KMS-11 (cell line): Measurements from ENCODE around the gene UQCRHL.

Experiments used
- H2AFZ ChIP-seq: fragments of 200-600 bp; sonication (generic); 2 replicates; pipeline ENCODE4 v1.6.1; 2016; ENCODE audit warnings: antibody characterized with exemption, mixed run types, low read depth
- H3K27ac ChIP-seq: fragments of 200-600 bp; sonication (generic); 2 replicates; pipeline ENCODE4 v1.6.1; 2016; ENCODE audit warnings: mild to moderate bottlenecking, mixed run types
- H3K27me3 ChIP-seq: fragments of 200-600 bp; sonication (generic); 2 replicates; pipeline ENCODE4 v1.6.1; 2017; ENCODE audit warnings: mild to moderate bottlenecking, low read depth, mixed run types, moderate library complexity; ENCODE audit not compliant: insufficient read depth
- H3K36me3 ChIP-seq: fragments of 200-600 bp; sonication (generic); 2 replicates; pipeline ENCODE4 v1.6.1; 2017; ENCODE audit warnings: mild to moderate bottlenecking, mixed run types; ENCODE audit not compliant: insufficient read depth
- H3K4me1 ChIP-seq: fragments of 200-600 bp; sonication (generic); 2 replicates; pipeline ENCODE4 v1.6.1; 2016; ENCODE audit warnings: mild to moderate bottlenecking, low read depth, mixed run types; ENCODE audit not compliant: poor library complexity, severe bottlenecking
- H3K4me2 ChIP-seq: fragments of 200-600 bp; sonication (generic); 2 replicates; pipeline ENCODE4 v1.7.0; 2016; ENCODE audit warnings: mild to moderate bottlenecking, mixed run types
- H3K4me3 ChIP-seq: fragments of 200-600 bp; sonication (generic); IDR thresholded peaks from 2 replicates; pipeline ENCODE4 v1.6.1; 2017; ENCODE audit warnings: low read depth, low read length, mixed read lengths; ENCODE audit not compliant: insufficient read depth
- H3K79me2 ChIP-seq: fragments of 200-600 bp; sonication (generic); 2 replicates; pipeline ENCODE4 v1.6.1; 2016; ENCODE audit warnings: low read depth, mixed run types; ENCODE audit not compliant: insufficient read depth
- H3K9ac ChIP-seq: fragments of 200-600 bp; sonication (generic); 2 replicates; pipeline ENCODE4 v1.6.1; 2016; ENCODE audit warnings: mild to moderate bottlenecking, mixed run types
- H4K20me1 ChIP-seq: fragments of 200-600 bp; sonication (generic); 2 replicates; pipeline ENCODE4 v1.6.1; 2016; ENCODE audit warnings: mild to moderate bottlenecking, mixed run types; ENCODE audit not compliant: insufficient read depth
- TF ChIP-seq, protein P1 (sequence below): fragments of 200-600 bp; sonication (generic); conservative IDR thresholded peaks from 2 replicates; pipeline ENCODE4 v1.6.1; 2017; ENCODE audit warnings: low read depth, mild to moderate bottlenecking, antibody characterized with exemption, low read length, moderate library complexity, mixed read lengths

UQCRHL gene

GRCh38 chr1:15796086-15796462 is 11.4 kb downstream of the UQCRHL start:
- Histone ChIP-seq H2AFZ (no peak overlapping the region), H3K4me1 (peaks cover 6% of the 10 kb centered on the region), H3K9ac (no peak overlapping the region), H3K79me2 (no peaks in the 10 kb centered on the region), H3K27ac (no peak overlapping the region), H3K4me3 (no peak overlapping the region), H3K36me3 (no peaks in the 10 kb centered on the region), H3K27me3 (no peaks in the 10 kb centered on the region), H3K4me2 (no peak overlapping the region), H4K20me1 (no peaks in the 10 kb centered on the region)
- TF ChIP-seq, protein P1, sequence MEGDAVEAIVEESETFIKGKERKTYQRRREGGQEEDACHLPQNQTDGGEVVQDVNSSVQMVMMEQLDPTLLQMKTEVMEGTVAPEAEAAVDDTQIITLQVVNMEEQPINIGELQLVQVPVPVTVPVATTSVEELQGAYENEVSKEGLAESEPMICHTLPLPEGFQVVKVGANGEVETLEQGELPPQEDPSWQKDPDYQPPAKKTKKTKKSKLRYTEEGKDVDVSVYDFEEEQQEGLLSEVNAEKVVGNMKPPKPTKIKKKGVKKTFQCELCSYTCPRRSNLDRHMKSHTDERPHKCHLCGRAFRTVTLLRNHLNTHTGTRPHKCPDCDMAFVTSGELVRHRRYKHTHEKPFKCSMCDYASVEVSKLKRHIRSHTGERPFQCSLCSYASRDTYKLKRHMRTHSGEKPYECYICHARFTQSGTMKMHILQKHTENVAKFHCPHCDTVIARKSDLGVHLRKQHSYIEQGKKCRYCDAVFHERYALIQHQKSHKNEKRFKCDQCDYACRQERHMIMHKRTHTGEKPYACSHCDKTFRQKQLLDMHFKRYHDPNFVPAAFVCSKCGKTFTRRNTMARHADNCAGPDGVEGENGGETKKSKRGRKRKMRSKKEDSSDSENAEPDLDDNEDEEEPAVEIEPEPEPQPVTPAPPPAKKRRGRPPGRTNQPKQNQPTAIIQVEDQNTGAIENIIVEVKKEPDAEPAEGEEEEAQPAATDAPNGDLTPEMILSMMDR = no peak

DNA sequence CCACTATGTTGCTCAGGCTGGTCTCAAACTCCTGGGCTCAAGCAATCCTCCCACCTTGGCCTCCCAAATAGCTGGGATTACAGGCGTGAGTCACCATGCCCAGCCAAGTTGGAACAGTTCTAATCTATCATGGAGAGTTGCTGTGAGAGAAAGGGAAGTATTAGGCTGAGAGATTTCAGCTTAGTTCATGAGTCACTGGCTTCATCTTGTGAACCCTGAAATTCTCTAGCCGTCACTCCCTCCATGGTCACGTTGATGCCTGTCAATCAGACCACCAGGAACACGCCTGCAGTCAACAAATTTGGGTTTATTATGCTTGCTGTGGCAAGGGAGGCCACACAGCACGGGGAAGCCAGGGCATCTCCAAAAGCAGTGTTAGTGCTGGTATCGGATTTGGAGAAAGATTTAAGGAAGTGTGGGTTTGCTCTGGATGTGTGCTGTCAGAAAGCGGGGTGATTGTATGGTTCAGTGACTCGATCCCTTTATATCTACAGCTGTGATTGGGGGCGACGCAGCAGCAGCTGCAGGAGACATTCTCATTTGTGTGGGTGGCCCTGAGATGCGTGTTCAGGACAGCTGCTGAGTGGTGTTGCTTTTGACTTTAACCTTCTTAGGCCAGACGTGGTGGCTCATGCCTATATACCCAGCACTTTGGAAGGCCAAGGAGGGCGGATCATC is 18.7 kb downstream of the UQCRHL start:
- Histone ChIP-seq H3K4me2 (no peak overlapping the region), H3K4me1 (no peaks in the 10 kb centered on the region), H3K27ac (no peak overlapping the region), H3K27me3 (no peaks in the 10 kb centered on the region), H3K4me3 (no peak overlapping the region), H2AFZ (no peak overlapping the region), H3K9ac (no peak overlapping the region), H3K36me3 (no peaks in the 10 kb centered on the region), H3K79me2 (no peaks in the 10 kb centered on the region), H4K20me1 (no peaks in the 10 kb centered on the region)
- TF ChIP-seq, protein P1 = no peak

- H3K27me3 ChIP-seq = no peaks in the 10 kb centered on the region
- no peak overlapping the region for H2AFZ ChIP-seq
- no peak overlapping the region for H3K4me3 ChIP-seq
- H3K79me2 ChIP-seq = no peaks in the 10 kb centered on the region
- TF ChIP-seq, protein P1 = no peak
- H3K4me1 ChIP-seq = no peaks in the 10 kb centered on the region
- no peaks in the 10 kb centered on the region for H4K20me1 ChIP-seq
- H3K36me3 ChIP-seq = no peaks in the 10 kb centered on the region
- H3K27ac ChIP-seq = no peak overlapping the region
- H3K4me2 ChIP-seq = no peak overlapping the region
- H3K9ac ChIP-seq = no peak overlapping the region
Measured at GRCh38 chr1:15786581-15786980, 20.9 kb downstream of the UQCRHL start.

DNA sequence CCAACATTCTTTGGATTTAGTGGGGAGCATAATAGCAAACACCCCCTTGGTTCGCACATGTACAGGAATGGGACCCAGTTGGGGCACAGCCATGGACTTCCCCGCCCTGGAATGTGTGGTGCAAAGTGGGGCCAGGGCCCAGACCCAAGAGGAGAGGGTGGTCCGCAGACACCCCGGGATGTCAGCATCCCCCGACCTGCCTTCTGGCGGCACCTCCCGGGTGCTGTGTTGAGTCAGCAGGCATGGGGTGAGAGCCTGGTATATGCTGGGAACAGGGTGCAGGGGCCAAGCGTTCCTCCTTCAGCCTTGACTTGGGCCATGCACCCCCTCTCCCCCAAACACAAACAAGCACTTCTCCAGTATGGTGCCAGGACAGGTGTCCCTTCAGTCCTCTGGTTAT is 21.8 kb downstream of the UQCRHL start:
- Histone ChIP-seq H3K9ac (no peak overlapping the region), H2AFZ (no peak overlapping the region), H3K36me3 (no peaks in the 10 kb centered on the region), H3K79me2 (no peaks in the 10 kb centered on the region), H3K4me3 (no peak overlapping the region), H4K20me1 (no peaks in the 10 kb centered on the region), H3K4me1 (peaks cover 2% of the 10 kb centered on the region), H3K27ac (no peak overlapping the region), H3K27me3 (no peaks in the 10 kb centered on the region), H3K4me2 (no peak overlapping the region)
- TF ChIP-seq, protein P1 = no peak
